RCC 7860 (cell line): ENCODE data around the gene ZNF280C.
"Not testable (repeated sequence)": the region's sequence is repeated elsewhere in the genome, so short reads cannot be mapped to it uniquely, and the experiment has no call there.

Source experiments
- DNase-seq: peaks from one replicate; pipeline ENCODE4 v3.0.0-alpha.2; 2015; ENCODE audit warnings: low spot score
- FAIRE-seq: peaks from 2 replicates; lab custom pipeline; 2012; peaks lifted over from hg19 to GRCh38; lab: Jason Lieb, UNC

The ZNF280C gene

DNA sequence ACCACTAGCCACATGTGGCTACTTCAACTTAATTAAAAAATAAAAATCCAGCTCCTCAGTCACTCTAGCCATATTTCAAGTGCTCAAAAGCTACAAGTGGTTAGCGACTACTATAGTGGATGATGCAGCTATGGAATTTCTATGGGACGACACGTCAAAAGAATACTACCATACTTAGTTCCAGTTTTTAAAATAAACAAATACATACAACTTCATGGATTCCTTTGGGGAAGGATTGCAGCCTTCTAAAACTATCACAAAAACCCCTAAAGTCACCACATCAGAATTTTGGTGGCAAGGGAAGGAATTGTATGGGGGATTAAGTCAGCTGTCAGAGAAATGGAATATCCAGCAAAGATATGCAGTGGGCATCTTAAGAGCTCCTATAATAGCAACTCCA lies 6.5 kb downstream of the ZNF280C start:
- no peak for FAIRE-seq
- no peak for DNase-seq

DNA sequence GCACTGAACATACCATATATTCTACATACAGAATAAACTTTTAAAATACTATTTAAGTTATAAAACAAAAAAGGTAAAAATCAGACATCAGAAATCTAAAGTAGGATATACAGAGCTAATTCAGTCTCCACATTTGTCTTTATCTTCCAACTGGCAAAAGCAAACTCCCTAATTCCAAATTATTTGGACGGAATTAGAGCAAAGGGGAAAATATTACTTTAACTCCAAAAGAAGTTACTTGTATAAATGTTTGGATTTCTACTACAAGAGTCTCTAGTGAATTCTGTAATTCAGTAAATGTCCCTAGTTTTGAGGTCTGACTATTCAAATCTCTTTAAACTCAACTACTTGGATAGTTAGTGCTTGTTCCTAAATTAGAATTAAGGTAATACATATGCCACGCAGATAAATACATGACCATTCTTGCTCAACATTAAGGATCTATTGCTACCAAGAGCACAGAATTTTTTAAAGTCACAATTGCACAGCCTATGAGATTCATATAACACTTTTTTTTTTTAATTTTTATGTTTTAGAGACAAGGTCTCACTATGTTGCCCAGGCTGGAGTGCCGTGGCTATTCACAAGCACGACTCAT lies 7.3 kb downstream of the ZNF280C start:
- DNase-seq (no peak), FAIRE-seq (no peak)

- FAIRE-seq (no peak), DNase-seq (no peak)
These were observed 8.4 kb downstream of the ZNF280C start for GRCh38 chrX:130260316-130260715.

GRCh38 chrX:130253916-130254315 lies 14.8 kb downstream of the ZNF280C start:
- no peak for FAIRE-seq

DNA sequence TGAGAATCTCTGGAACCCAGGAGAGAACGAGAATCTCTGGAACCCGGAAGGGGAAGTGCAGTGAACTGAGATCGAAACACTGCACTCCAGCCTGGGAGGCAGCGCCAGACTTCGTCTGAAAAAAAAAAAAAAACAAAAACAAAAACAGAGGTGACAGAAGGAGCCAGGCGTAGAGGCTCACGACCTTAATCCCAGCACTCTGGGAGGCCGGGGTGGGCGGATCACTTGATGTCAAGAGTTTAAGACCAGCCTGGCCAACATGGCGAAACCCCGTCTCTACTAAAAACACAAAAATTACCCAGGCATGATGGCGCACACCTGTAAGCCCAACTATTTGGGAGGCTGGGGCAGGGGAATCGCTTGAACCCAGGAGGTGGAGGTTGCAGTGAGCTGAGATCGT lies 17.0 kb downstream of the ZNF280C start:
- no peak for DNase-seq
- no peak for FAIRE-seq

More at GRCh38 chrX:130253916-130254315, 14.8 kb downstream of the ZNF280C start:
- no peak for DNase-seq

- DNase-seq, result no peak
- FAIRE-seq, result no peak
These were observed 20.7 kb downstream of the ZNF280C start for GRCh38 chrX:130247996-130248395.

DNA sequence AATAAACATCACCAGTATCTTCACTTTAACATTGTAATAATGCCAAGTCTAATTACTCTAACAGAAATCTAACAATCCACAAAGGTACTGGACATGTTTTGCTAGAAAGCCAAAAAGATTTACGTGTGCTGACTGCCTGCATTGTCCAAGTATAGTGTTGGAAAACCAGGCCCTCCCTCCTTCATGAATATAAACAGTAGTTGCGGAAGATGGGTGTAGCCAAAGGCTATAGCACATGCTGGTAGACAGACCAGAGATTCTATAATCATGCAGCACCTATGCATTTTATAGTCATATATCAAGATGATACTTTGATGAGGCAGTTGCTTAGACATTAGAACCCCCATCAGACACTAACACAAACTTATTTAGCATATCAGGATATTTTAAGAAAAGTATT lies 22.6 kb downstream of the ZNF280C start:
- DNase-seq (no peak), FAIRE-seq (no peak)

DNA sequence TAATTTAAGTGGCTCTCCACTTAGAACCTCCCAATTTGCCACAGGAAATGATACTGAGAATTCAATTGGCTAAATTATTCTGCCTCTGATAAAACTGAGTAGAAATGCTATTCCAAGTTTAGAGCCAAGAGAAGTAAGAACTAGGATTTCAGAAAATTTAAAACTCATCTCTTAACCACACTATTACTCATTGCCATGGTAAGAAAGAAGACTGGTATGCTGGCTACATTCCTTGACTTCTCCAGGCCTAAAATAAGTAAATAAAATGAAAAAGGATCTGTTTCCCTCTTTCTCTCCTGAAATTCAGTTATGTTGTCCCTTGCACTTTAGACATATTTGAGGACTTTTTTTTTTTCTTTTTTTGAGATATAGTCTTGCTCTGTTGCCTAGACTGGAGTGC lies 23.3 kb downstream of the ZNF280C start:
- DNase-seq, result no peak
- peak; percentile 62 for FAIRE-seq

DNA sequence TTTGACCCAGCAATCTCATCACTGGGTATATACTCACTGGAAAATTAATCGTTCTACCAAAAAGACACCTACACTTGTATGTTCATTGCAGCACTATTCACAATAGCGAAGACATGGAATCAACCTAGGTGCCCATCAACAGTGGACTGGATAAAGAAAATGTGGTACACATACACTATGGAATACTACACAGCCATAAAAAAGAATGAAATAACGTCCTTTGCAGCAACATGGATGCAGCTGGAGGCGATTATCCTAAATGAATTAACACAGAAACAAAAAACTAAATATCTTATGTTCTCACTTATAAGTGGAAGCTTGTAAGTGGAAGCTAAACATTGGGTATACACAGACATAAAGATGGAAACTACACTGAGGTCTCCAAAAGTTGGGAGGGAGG lies 37.5 kb downstream of the ZNF280C start:
- not testable (repeated sequence) for FAIRE-seq, DNase-seq

GRCh38 chrX:130228871-130229270 lies 39.8 kb downstream of the ZNF280C start:
- FAIRE-seq (no peak), DNase-seq (no peak)

DNA sequence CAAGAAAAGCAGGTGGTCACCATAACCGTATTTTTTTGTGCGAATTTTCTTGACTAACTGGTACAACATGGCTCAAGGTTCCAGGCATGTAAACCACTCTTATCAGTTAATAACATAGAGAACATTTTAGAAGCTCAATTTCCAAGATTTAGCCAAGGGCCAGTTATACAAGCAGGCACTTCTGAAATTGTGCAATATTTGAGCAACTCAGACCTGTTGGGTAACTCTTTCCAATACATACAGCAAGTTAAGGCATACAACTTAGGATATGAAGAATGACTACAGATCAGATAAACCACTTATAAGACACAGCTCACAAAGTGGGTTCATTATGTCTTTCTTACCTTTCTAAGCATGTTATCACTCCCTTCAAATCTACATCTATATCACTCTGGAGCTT lies 43.9 kb downstream of the ZNF280C start:
- DNase-seq (no peak), FAIRE-seq (no peak)

DNA sequence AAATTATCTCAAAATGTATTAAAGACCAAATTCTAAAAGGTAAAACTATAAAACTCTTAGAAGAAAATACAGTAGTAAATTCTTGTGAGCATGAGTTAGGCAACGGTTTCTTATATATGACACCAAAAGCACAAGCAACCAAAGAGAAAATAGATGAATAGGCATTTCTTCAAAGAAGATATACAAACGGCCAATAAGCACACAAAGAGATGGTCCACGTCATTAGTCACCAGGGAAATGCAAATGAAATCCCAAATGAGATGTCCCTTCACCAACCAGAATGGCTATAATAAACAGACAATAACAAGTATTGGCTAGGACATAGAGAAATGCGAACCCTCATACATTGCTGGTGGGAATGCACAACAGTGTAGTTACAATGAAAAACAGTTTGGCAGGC lies 52.4 kb downstream of the ZNF280C start:
- FAIRE-seq (no peak), DNase-seq (no peak)

GRCh38 chrX:130213376-130213775 lies 55.3 kb downstream of the ZNF280C start:
- FAIRE-seq (no peak), DNase-seq (no peak)

- FAIRE-seq, result no peak
- DNase-seq, result no peak
These were observed 56.3 kb downstream of the ZNF280C start for GRCh38 chrX:130212371-130212770.

DNA sequence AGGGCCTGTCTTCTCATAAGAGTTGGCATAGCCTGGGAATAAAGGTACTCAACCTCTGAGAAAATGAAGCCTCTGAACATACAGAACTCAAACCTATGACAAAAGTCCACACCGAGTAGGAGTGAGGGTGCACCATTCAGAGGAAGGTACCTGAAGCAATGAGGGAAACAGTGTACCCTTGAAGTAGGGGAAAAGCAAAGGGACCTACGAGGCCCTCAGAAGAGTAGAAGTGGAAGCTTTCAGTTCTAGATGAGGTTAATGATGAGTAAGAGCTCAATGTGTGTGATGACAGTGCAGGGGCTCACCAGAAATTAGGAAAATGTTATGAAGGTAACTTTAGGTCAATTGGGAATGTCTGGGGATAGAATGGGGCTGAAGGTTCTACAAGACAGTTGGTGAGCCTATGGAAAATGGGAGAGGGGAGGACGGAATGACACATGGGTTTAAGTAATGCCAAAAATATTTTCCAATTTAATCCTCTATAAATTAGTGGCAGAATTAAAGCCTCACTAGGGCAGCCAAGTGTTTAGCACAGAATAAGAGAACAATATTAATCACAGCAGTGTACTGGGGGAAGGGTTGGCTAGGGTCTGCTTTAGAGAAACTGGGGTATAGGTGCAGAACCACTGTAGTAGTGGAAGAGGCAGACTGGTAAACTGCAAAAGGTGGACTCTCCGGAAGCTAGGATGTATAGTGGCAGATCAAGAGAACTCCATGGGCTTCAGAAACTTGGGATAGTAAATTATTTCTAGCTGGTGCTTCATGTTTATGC lies 57.1 kb downstream of the ZNF280C start:
- DNase-seq, result no peak
- no peak for FAIRE-seq

- FAIRE-seq, result no peak
- DNase-seq, result no peak
These were observed 64.1 kb downstream of the ZNF280C start for GRCh38 chrX:130204647-130205046.

- FAIRE-seq (no peak), DNase-seq (no peak)
These were observed 71.2 kb downstream of the ZNF280C start for GRCh38 chrX:130197464-130197863.

GRCh38 chrX:130196466-130196865 lies 72.2 kb downstream of the ZNF280C start:
- DNase-seq (no peak), FAIRE-seq (no peak)

GRCh38 chrX:130190801-130191200 lies 77.9 kb downstream of the ZNF280C start:
- FAIRE-seq (no peak), DNase-seq (no peak)

GRCh38 chrX:130186651-130187050 lies 82.0 kb downstream of the ZNF280C start:
- FAIRE-seq (no peak), DNase-seq (no peak)

GRCh38 chrX:130184857-130185256 lies 83.8 kb downstream of the ZNF280C start:
- FAIRE-seq (no peak), DNase-seq (no peak)

- no peak for DNase-seq
- FAIRE-seq, result no peak
These were observed 84.5 kb downstream of the ZNF280C start for GRCh38 chrX:130184168-130184567.
